Hematopoietic multipotent progenitor cell (in vitro differentiated cells): ENCODE results near the gene KCNN3. TPM values are rescaled to one million over a fixed set of nuclear protein-coding genes. Genes with fewer than 3 reads are reported as not detected.

ENCODE experiments used
- DNase-seq, 3 donors: peaks; one replicate each; pipeline ENCODE4 v3.0.0-alpha.2; 2011 to 2015; ENCODE audit warnings: low read depth in 2 of 3, low spot score in 2 of 3
- total RNA-seq: library from RNA; depleted of rRNA; stranded (reverse); fragments of >200 nt; gene quantifications from one replicate; pipeline ENCODE4 v1.2.3, GENCODE V29; 2012

Gene KCNN3
- total RNA-seq, 1 donor = under 0.01 TPM

DNA sequence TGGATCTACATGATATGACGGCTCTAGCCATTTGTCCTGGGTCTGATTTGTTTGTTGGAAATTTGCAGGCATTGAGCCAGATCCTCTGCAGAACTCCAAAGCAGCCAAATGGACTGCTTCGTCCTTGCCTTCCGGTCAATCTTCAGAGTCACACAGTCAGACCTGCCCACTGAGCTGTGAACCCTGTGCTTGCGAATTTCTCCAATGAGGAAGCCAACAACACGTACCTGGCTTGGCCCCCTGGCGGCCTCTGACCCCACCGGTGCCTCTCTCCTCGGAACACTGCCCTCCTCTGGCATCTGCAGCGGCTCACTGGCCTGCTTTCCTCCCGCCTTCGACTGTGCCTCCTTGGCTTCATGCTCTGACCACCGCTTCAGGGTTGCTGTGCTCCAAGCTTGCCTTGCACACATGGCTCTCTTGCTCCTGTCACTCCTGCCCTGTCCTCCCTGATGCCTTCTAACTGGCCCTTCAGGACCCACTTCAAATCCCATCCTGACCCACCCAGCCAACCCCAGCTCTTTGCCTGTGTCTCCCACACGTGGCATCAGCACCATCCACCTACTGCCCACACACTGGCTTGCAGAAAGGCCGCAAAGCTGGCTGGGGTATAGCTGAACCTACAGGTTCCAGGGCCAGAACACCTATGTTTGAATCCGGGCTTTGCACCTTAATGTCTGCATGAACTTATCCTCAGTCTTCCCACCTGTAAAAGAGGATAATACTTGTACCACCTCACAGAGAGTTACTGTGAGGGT lies 128.2 kb downstream of the KCNN3 start:
- no peak for DNase-seq

DNA sequence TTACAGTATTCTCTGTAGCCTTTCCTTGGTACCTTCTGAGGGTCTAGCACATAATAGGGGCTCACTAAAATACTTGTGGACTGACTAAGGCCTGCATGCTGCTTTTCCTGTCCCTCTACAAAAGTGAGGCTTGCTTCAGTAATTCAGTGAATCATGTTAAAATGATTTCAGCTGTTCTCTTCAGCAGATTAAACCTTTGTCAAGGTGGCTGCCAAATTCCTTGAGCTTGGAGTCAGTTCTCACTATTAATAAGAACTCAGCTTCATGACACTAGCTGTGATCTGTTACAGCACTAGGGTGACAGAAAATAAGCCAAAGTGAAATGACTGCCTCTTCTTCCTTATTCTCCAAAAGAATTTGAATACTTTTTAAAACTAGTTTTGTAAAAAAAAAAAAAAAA lies 128.8 kb downstream of the KCNN3 start:
- no peak for DNase-seq

GRCh38 chr1:154739654-154740053 lies 130.4 kb downstream of the KCNN3 start:
- no peak for DNase-seq

DNA sequence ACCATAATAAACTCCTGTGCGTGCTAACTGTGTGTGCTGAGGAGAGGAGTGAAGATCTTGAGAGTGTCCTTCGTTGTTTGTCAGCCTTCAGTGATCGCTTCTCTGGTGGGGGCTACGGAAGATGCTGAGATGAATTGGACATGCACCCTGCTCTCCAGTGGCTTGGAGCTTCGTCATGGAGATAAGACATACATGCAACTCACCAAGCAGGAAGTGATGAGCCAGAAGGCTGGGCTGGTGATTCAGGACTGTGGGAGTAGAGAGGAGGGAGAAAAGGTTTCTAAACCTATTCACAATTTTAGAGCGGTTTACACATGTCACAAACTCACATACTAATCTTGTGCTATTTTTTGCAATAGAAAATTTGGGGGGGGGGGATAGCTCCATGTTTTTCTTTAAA lies 133.2 kb downstream of the KCNN3 start:
- no peak for DNase-seq

GRCh38 chr1:154735804-154736168 lies 134.3 kb downstream of the KCNN3 start:
- DNase-seq = no peak

- no peak for DNase-seq
Observed at GRCh38 chr1:154735061-154735803, 134.8 kb downstream of the KCNN3 start.

DNA sequence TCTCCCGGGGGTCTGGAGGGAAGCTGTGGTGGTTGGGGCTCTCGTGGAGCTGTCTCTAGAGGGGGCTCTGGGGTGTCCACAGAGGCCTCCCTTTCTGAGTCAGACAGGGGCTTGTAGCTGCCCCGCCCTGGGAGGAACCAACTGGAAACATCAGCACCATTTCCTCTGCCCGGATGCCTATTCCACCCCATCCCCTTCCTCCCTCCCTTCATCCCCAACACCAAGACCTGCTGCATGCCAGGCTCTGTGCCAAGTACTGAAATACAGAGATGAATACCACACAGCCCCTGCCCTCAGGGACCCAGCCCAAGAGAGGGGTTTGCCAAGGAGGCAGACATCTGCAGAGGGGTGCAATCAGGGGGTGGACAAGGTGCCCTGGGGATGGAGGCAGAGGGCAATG lies 136.5 kb downstream of the KCNN3 start:
- DNase-seq = no peak

DNA sequence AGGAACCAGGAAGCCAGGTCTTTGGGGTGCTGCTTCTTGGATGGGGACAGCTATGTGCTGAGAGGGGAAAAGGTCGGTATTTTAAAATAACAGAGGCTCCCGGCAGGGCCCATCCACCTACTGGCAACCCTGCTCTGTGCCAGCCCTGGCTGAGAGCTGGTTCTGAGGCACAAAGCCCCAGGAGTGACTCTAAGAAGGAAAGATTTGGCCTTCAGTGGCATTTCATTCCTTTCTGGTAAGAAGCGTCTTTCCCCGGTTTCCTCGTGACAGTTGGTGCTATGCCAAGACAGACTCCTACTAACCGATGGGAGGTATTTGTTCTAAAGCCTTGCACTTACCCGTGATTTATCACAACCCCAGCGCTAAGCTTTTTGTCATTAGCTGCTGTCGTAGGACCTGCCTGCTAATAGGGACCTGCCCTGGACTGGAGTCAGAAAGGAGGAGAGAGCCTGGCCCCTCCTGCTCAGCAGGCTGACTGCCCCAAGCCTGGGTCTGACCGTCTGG lies 139.0 kb downstream of the KCNN3 start:
- no peak for DNase-seq

- peak in 1 of 3 donors; percentile 44 for DNase-seq
Observed at GRCh38 chr1:154730259-154730658, 139.8 kb downstream of the KCNN3 start.

DNA sequence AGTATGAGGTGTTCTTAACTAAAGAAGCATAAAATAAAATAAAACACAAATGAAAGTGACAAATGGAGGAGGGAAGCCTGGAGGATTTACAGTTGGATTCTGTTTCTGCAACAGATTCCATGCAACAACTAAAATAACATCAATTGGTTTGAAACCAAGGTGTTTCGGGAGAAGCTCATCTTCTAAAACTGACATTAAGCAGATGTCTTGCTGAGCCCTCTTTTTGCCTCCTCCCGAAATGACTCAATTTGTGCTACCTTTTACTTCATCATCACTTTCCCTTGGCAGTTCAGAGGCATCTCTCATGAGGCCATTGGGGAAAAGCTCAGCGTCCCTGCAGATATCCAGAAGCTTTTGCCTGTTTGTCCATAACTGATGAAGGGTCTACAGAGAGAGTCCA lies 140.5 kb downstream of the KCNN3 start:
- DNase-seq = no peak

GRCh38 chr1:154729031-154729442 lies 141.0 kb downstream of the KCNN3 start:
- DNase-seq = peak in 1 of 3 donors; percentile 39

- no peak for DNase-seq
Observed at GRCh38 chr1:154726896-154727753, 143.0 kb downstream of the KCNN3 start.

GRCh38 chr1:154726443-154726842 lies 143.6 kb downstream of the KCNN3 start:
- peak in 2 of 3 donors; percentile 54 to 69 for DNase-seq

- DNase-seq = no peak
Observed at GRCh38 chr1:154725865-154726264, 144.2 kb downstream of the KCNN3 start.

GRCh38 chr1:154720328-154721297 lies 149.5 kb downstream of the KCNN3 start:
- DNase-seq = peak in 1 of 3 donors; percentile 32

DNA sequence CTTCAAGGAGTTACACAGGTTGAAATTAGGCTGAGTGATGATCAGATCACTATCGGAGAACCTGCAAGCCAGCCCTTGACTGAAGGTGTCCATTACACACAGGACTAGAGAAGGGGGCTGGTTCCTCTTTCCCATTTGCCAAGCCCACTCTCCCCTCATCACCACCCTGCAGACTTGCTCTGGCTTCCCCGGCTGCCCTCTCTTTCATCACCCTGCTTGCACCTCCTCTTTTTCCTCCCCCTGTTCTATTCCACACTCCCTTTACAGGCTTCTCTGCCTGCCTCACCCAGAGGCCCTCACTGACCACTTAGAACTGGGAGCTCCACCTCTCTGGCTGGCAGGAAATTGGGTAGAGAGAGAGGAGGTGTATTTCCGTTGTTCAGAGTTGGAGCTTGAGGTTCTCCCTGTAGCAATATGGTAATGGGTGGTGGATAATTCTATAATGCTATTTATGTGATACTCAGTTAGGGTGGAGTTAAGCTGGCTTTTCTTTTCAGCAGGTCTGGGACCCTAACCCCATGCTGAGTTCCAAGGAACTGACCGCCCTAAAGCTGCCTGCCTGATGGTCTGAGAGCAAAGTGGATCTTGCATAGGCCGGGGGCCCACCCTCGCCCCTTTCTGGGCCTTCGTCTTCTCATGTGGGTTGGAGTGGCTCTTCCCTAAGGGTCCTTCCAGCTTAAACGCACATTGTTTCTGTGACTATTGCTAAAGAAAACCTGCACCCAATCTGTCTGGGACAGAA lies 150.3 kb downstream of the KCNN3 start:
- no peak for DNase-seq

GRCh38 chr1:154718566-154718965 lies 151.5 kb downstream of the KCNN3 start:
- no peak for DNase-seq

DNA sequence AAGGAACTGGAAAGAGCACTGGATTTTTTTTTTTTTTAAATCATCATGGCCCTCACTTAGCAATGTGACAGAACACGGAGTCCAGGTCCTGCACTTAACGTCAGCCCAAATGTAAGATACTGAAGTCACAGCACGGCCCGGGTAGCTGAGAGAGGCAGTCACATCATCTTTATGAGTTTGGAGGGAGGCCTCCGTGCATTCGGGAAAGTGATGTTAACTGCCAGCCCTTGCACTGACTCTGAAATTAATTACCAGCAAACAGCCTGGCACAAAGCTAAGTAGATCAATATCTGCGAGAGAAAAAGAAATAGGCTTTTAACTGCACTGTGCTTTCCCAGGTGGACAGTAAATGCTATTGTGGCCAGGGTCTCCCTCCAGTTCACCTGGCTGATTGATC lies 152.6 kb downstream of the KCNN3 start:
- DNase-seq = no peak
